HG02870 (cell line): Measurements from ENCODE around the gene CHST11.
"Not testable (repeated sequence)": the region's sequence is repeated elsewhere in the genome, so short reads cannot be mapped to it uniquely, and the experiment has no call there.

Source experiments
- ATAC-seq: cut with Tn5 transposase; IDR thresholded peaks from one replicate; pipeline ENCODE4 v1.9.1; 2021; ENCODE audit warnings: mild to moderate bottlenecking, moderate library complexity; ENCODE audit not compliant: unreplicated experiment

The CHST11 gene

GRCh38 chr12:104729610-104730446, 273.1 kb downstream of the CHST11 start:
- ATAC-seq, result no peak

GRCh38 chr12:104730763-104731162, 274.0 kb downstream of the CHST11 start:
- ATAC-seq, result no peak

DNA sequence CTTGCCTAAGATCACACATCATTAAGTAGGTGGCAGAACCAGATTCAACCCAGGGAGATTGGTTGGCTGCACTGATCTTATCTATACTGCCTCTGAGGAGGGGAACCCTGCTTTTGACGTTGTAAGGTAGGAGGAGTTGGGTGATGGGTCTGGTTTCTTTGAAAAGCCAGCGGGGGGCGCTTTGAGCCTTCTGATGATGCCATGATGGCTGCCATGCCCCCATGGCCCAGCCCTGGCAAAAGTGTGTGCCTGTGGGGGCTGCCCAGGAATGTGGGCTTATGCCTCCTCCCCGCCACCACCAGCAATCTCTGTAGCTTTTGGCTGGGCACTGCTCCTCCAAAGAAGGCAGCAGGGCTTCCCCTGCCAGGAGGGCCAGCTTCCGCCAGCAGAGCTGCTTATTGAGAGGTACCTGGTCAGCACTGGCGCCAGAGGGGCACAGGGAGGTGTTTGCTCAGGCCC, 277.0 kb downstream of the CHST11 start:
- no peak for ATAC-seq

GRCh38 chr12:104734541-104735095, 277.9 kb downstream of the CHST11 start:
- ATAC-seq, result no peak

DNA sequence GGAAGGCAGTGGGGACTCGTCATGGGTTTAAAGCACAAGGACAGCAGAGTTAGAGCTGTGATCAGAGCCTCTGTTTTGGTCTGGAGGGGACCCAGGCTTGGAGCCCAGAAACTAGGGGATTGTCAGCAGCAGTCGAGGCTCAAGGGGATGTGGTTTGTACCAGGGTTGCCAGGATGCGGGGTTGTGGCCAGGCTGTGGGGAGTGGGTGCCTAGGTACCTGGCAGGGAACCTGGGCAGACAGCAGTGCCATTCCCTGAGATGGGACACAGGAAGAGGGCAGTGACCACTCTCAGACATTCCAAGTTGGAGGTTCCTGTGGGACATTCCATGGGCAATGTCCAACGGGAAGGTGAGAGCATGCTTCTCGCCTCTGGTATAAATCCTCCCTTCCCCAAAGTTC, 279.1 kb downstream of the CHST11 start:
- no peak for ATAC-seq

- no peak for ATAC-seq
These were observed 279.6 kb downstream of the CHST11 start for GRCh38 chr12:104736307-104736706.

DNA sequence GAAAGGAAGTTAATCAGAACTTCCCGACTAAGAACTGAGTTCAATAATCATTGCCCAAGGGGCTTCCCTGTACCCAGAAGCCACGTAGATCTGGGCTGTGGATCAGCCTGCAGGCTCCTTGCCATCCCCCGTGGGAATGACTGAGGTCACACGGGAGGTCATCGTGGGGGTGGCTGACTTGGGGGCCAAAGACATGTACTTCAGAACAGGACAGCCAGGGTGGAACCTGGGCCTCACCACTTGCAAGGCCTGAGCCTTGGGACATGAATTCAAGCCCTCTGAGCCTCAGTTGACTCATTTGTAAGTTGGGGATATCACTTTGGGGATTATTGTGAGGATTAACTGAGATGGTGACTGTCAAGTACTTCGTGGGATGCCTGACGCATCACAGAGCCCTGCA, 280.4 kb downstream of the CHST11 start:
- ATAC-seq, result no peak

- no peak for ATAC-seq
These were observed 281.1 kb downstream of the CHST11 start for GRCh38 chr12:104737791-104738301.

GRCh38 chr12:104738331-104738730, 281.6 kb downstream of the CHST11 start:
- ATAC-seq, result no peak

- no peak for ATAC-seq
These were observed 282.3 kb downstream of the CHST11 start for GRCh38 chr12:104738776-104739642.

DNA sequence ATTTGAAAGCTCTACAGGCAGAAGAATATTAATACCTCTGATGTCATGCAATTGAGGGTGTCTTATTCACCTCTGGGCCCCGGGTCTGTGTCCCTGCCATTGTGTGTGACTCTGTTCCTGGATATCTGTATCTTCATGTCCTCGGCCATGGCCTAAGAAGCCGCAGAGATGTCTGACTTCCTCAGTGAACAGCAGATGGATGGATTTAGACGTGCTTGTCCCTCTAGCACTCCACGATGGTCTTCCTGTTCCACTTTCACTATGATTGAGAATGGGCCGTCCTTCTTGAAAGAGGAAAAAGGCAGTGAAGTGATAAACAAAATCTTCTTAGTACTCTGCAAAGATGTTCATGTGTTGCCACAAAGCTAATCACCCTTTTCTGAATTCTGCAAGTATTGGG, 283.9 kb downstream of the CHST11 start:
- peak; percentile 78 for ATAC-seq

- peak; percentile 20 for ATAC-seq
These were observed 284.3 kb downstream of the CHST11 start for GRCh38 chr12:104741077-104741476.

- ATAC-seq, result no peak
These were observed 285.0 kb downstream of the CHST11 start for GRCh38 chr12:104741497-104742367.

GRCh38 chr12:104742551-104743201, 285.9 kb downstream of the CHST11 start:
- ATAC-seq, result no peak

- ATAC-seq, result no peak
These were observed 286.4 kb downstream of the CHST11 start for GRCh38 chr12:104743202-104743580.

- ATAC-seq, result not testable (repeated sequence)
These were observed 287.2 kb downstream of the CHST11 start for GRCh38 chr12:104743753-104744548.

DNA sequence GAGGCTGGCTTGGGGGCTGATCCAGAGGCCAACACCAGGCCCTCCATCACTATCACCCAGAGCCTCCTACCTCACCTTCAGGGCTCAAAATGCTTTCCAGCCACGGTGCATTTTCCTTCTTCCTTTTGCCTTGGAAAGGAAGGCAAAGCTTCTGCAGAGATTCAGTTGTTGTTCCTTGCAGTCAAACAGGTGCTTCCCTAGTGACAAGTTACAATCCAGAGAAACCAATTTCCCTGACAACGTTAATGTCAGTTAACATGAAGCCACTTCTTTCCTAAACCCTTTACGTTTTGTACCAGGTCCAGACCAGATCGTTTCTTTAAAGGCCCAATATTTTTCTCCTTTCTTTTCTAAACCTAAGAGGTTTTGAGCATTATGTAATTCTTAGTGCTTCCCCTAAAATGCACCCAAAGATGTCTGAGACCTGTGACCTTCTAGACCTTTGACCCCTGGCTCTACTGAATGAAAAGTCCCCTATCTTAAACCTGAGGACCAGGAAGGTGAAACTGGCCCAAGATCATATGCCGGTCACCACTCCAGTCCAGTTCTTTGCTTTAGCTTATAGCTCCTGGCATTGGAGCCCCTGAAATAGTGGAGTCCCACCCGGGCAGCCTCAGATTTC, 289.8 kb downstream of the CHST11 start:
- ATAC-seq, result no peak

GRCh38 chr12:104747330-104747729, 290.6 kb downstream of the CHST11 start:
- ATAC-seq, result no peak

- ATAC-seq, result no peak
These were observed 291.2 kb downstream of the CHST11 start for GRCh38 chr12:104747955-104748354.
